Mammary epithelial cell (primary cell): ENCODE measurements around the gene CLK1.

Experiments
- EZH2 ChIP-seq: IDR thresholded peaks from 2 replicates; pipeline ENCODE4 v1.6.1; 2012; ENCODE audit warnings: low read length, inconsistent platforms, borderline replicate concordance
- TF ChIP-seq, protein P1 (sequence below), 2 donors: IDR thresholded peaks in 1 of 2; conservative IDR thresholded peaks in 1 of 2; 2 replicates each; pipeline ENCODE4 v1.5.1; 2011 to 2012; ENCODE audit warnings: inconsistent platforms in 2 of 2, low read length in 2 of 2, mild to moderate bottlenecking in 2 of 2, control low read depth in 1 of 2, low read depth in 1 of 2; ENCODE audit not compliant: insufficient read depth in 1 of 2; ENCODE audit errors: extremely low read depth in 1 of 2

DNA sequence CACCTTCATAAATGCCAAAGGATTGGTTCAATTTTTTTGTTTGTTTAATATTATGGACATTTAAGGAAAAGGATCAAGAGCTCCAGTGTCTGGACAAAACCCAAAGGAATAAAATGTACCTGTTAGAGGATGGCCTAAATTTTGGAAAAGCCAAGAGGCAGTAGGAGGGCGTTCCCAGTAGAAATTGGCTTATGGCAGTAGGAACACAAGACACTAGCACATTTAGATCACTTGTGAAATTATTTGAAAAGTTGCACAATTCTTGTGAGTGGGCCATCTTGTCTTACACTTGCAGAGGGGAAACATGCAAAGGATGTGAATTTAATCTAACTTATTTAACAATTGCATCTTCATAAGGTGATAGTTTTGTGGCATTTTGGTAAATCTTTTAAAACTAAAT lies 49.5 kb downstream of the CLK1 start:
- TF ChIP-seq, protein P1, sequence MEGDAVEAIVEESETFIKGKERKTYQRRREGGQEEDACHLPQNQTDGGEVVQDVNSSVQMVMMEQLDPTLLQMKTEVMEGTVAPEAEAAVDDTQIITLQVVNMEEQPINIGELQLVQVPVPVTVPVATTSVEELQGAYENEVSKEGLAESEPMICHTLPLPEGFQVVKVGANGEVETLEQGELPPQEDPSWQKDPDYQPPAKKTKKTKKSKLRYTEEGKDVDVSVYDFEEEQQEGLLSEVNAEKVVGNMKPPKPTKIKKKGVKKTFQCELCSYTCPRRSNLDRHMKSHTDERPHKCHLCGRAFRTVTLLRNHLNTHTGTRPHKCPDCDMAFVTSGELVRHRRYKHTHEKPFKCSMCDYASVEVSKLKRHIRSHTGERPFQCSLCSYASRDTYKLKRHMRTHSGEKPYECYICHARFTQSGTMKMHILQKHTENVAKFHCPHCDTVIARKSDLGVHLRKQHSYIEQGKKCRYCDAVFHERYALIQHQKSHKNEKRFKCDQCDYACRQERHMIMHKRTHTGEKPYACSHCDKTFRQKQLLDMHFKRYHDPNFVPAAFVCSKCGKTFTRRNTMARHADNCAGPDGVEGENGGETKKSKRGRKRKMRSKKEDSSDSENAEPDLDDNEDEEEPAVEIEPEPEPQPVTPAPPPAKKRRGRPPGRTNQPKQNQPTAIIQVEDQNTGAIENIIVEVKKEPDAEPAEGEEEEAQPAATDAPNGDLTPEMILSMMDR (conservative IDR thresholded peaks at IDR 0.05 in 1 of 2, IDR thresholded peaks at IDR 0.05 in 1 of 2; ENCODE audit: extremely low read depth in 1 of 2, insufficient read depth in 1 of 2, low read depth in 1 of 2, low read length in 2 of 2): no peak
- no peak for TF ChIP-seq EZH2
